ENCODE results near the gene DISC1. TPM values are rescaled to one million over a fixed set of nuclear protein-coding genes. Genes with fewer than 3 reads are reported as not detected.
"Not testable (repeated sequence)": the region's sequence is repeated elsewhere in the genome, so short reads cannot be mapped to it uniquely, and the experiment has no call there.

DISC1 gene
- 5.4 TPM for polyA plus RNA-seq (ENCODE audit: insufficient read length)
- long read RNA-seq, donor 1, result 0 reads
- long read RNA-seq, donor 2, result 0 reads
- long read RNA-seq, donor 3, result 0 reads
- long read RNA-seq, donor 4, result 0 reads
- long read RNA-seq, donor 5, result 0 reads
- long read RNA-seq, donor 6, result 0 reads
- long read RNA-seq, donor 7, result 0 reads
- long read RNA-seq, donor 8, result 0 reads

GRCh38 chr1:231626535-231626950 is at the start of gene DISC1:
Gene DISC1, plus strand, starts transcription at chr1:231626790. Its CDS starts 78 bp downstream, at chr1:231626868.
- DNase-seq, result peak; percentile 92

- no peak for DNase-seq
Measured at GRCh38 chr1:231576804-231577718, 49.5 kb upstream of the DISC1 start.

GRCh38 chr1:231580874-231581273 is 45.7 kb upstream of the DISC1 start:
- DNase-seq, result no peak

GRCh38 chr1:231581859-231582258 is 44.7 kb upstream of the DISC1 start:
- DNase-seq, result no peak

GRCh38 chr1:231583376-231583775 is 43.2 kb upstream of the DISC1 start:
- no peak for DNase-seq

- DNase-seq, result no peak
Measured at GRCh38 chr1:231584117-231584516, 42.5 kb upstream of the DISC1 start.

GRCh38 chr1:231584921-231585320 is 41.7 kb upstream of the DISC1 start:
- DNase-seq, result no peak

GRCh38 chr1:231590453-231591198 is 36.0 kb upstream of the DISC1 start:
- DNase-seq, result no peak

- no peak for DNase-seq
Measured at GRCh38 chr1:231591466-231591865, 35.1 kb upstream of the DISC1 start.

- DNase-seq, result no peak
Measured at GRCh38 chr1:231592809-231593208, 33.8 kb upstream of the DISC1 start.

- not testable (repeated sequence) for DNase-seq
Measured at GRCh38 chr1:231593264-231593663, 33.3 kb upstream of the DISC1 start.

- no peak for DNase-seq
Measured at GRCh38 chr1:231594123-231594522, 32.5 kb upstream of the DISC1 start.

GRCh38 chr1:231594749-231595148 is 31.8 kb upstream of the DISC1 start:
- no peak for DNase-seq

GRCh38 chr1:231596337-231596791 is 30.2 kb upstream of the DISC1 start:
- no peak for DNase-seq

- no peak for DNase-seq
Measured at GRCh38 chr1:231597971-231598370, 28.6 kb upstream of the DISC1 start.

- DNase-seq, result no peak
Measured at GRCh38 chr1:231600458-231600976, 26.1 kb upstream of the DISC1 start.

- DNase-seq, result no peak
Measured at GRCh38 chr1:231601824-231602672, 24.5 kb upstream of the DISC1 start.

GRCh38 chr1:231602673-231602984 is 24.0 kb upstream of the DISC1 start:
- DNase-seq, result no peak

GRCh38 chr1:231603598-231604275 is 22.9 kb upstream of the DISC1 start:
- no peak for DNase-seq

GRCh38 chr1:231604276-231604621 is 22.3 kb upstream of the DISC1 start:
- DNase-seq, result no peak
